ENCODE data around the gene RHOT1.
A peak's percentile ranks its signal among the peaks of the same experiment; 100 is the strongest.
"Not testable (repeated sequence)": the region's sequence is repeated elsewhere in the genome, so short reads cannot be mapped to it uniquely, and the experiment has no call there.

RHOT1 gene

GRCh38 chr17:32142038-32142856, at the start of gene RHOT1:
Gene RHOT1, plus strand, starts transcription at chr17:32142502. Its CDS starts 191 bp downstream, at chr17:32142693.
- DNase-seq: peak; percentile 62 to 66

GRCh38 chr17:32099686-32100085, 42.6 kb upstream of the RHOT1 start:
- no peak for DNase-seq

GRCh38 chr17:32100323-32100722, 42.0 kb upstream of the RHOT1 start:
- not testable (repeated sequence) for DNase-seq

- DNase-seq: no peak
Observed at GRCh38 chr17:32100971-32101631, 41.2 kb upstream of the RHOT1 start.

GRCh38 chr17:32102172-32102571, 40.1 kb upstream of the RHOT1 start:
- DNase-seq: no peak

GRCh38 chr17:32102646-32103186, 39.6 kb upstream of the RHOT1 start:
- no peak for DNase-seq

GRCh38 chr17:32103476-32104113, 38.7 kb upstream of the RHOT1 start:
- DNase-seq: no peak

- DNase-seq: no peak
Observed at GRCh38 chr17:32104158-32104557, 38.1 kb upstream of the RHOT1 start.

- not testable (repeated sequence) for DNase-seq
Observed at GRCh38 chr17:32106471-32106981, 35.8 kb upstream of the RHOT1 start.

- DNase-seq: not testable (repeated sequence)
Observed at GRCh38 chr17:32107194-32107593, 35.1 kb upstream of the RHOT1 start.

- DNase-seq: no peak
Observed at GRCh38 chr17:32110596-32110995, 31.7 kb upstream of the RHOT1 start.

GRCh38 chr17:32111141-32111771, 31.0 kb upstream of the RHOT1 start:
- peak in 1 of 2 donors; percentile 7 for DNase-seq

GRCh38 chr17:32112416-32112815, 29.9 kb upstream of the RHOT1 start:
- DNase-seq: no peak

GRCh38 chr17:32114536-32114935, 27.8 kb upstream of the RHOT1 start:
- no peak for DNase-seq

- not testable (repeated sequence) for DNase-seq
Observed at GRCh38 chr17:32115546-32115945, 26.8 kb upstream of the RHOT1 start.

- no peak for DNase-seq
Observed at GRCh38 chr17:32116937-32117336, 25.4 kb upstream of the RHOT1 start.

- no peak for DNase-seq
Observed at GRCh38 chr17:32117399-32117798, 24.9 kb upstream of the RHOT1 start.

GRCh38 chr17:32118088-32118487, 24.2 kb upstream of the RHOT1 start:
- not testable (repeated sequence) for DNase-seq

- DNase-seq: no peak
Observed at GRCh38 chr17:32118835-32119234, 23.5 kb upstream of the RHOT1 start.

- DNase-seq: no peak
Observed at GRCh38 chr17:32120141-32120540, 22.2 kb upstream of the RHOT1 start.

- DNase-seq: no peak
Observed at GRCh38 chr17:32120716-32121115, 21.6 kb upstream of the RHOT1 start.

GRCh38 chr17:32123782-32124181, 18.5 kb upstream of the RHOT1 start:
- no peak for DNase-seq
